Endothelial cell of umbilical vein (primary cell): ENCODE data around the gene HOXA11. TPM values are rescaled to one million over a fixed set of nuclear protein-coding genes. Genes with fewer than 3 reads are reported as not detected.

Experiments used
- BruUV-seq: library from RNA; stranded (reverse); fragments of 400-500 nt; replicated peaks from 2 replicates; lab custom pipeline; 2021; lab: Mats Ljungman, UMichigan
- CTCF ChIA-PET: fragments of 300-600, 350-600 bp; sonication (Branson Sonifier 250); formaldehyde crosslinking; loops from one replicate; lab custom pipeline; 2021; ENCODE audit warnings: antibody characterized with exemption, inconsistent platforms; lab: Charles Lee
- POLR2A ChIA-PET: fragments of 300-600, 350-600 bp; sonication (Branson Sonifier 250); formaldehyde crosslinking; loops from one replicate; lab custom pipeline; 2021; ENCODE audit warnings: antibody characterized with exemption, inconsistent platforms; lab: Charles Lee
- DNase-seq: peaks from one replicate; pipeline ENCODE4 v3.0.0-alpha.2; 2011; ENCODE audit warnings: low read depth, low spot score
- FAIRE-seq: peaks from 2 replicates; lab custom pipeline; 2011; peaks lifted over from hg19 to GRCh38; lab: Jason Lieb, UNC
- H2AFZ ChIP-seq: 2 replicates; pipeline ENCODE4 v1.6.0; 2012; ENCODE audit warnings: low read depth, low read length, control low read depth, inconsistent platforms
- H3K27ac ChIP-seq: 2 replicates; pipeline ENCODE4 v1.5.1; 2011; ENCODE audit warnings: low read depth, mild to moderate bottlenecking, control low read depth, low read length, moderate library complexity; ENCODE audit not compliant: insufficient read depth
- H3K27me3 ChIP-seq, 2 experiments: 2 replicates each; pipeline versions ENCODE4 v1.6.0 to v1.6.1; 2011; ENCODE audit warnings: low read length in 2 of 2, mixed read lengths in 1 of 2; ENCODE audit not compliant: control insufficient read depth in 2 of 2, insufficient read depth in 2 of 2
- H3K36me3 ChIP-seq, 2 experiments: 2 replicates in 1 of 2; 3 replicates in 1 of 2; pipeline ENCODE4 v1.5.1; 2011; ENCODE audit warnings: low read length in 2 of 2, mild to moderate bottlenecking in 1 of 2, moderate library complexity in 1 of 2; ENCODE audit not compliant: control insufficient read depth in 2 of 2, insufficient read depth in 2 of 2; ENCODE audit errors: extremely low read depth in 1 of 2
- H3K4me1 ChIP-seq: 3 replicates; pipeline ENCODE4 v1.5.1; 2011; ENCODE audit warnings: mild to moderate bottlenecking, low read length; ENCODE audit not compliant: control insufficient read depth, insufficient read depth; ENCODE audit errors: extremely low read depth
- H3K4me2 ChIP-seq: 2 replicates; pipeline ENCODE4 v1.6.1; 2011; ENCODE audit warnings: low read length, control low read depth, mixed read lengths; ENCODE audit not compliant: insufficient read depth
- H3K4me3 ChIP-seq, 3 experiments: fragments of 200-600 bp in 1 of 3; sonication (generic), shearing (Covaris generic) in 1 of 3; replicated peaks in 1 of 3; 2 replicates each; pipeline ENCODE4 v1.5.1; 2011 to 2016; ENCODE audit warnings: control low read depth in 3 of 3, low read length in 3 of 3, mild to moderate bottlenecking in 2 of 3, inconsistent platforms in 1 of 3, low read depth in 1 of 3, moderate library complexity in 1 of 3; ENCODE audit not compliant: insufficient read depth in 1 of 3
- H3K79me2 ChIP-seq: 2 replicates; pipeline ENCODE4 v1.6.0; 2012; ENCODE audit warnings: low read length, inconsistent platforms; ENCODE audit not compliant: control insufficient read depth, insufficient read depth
- H3K9ac ChIP-seq: replicated peaks from 2 replicates; pipeline ENCODE3; 2011; ENCODE audit warnings: low read length, control low read depth; ENCODE audit not compliant: insufficient read depth; ENCODE audit errors: extremely low read depth
- H3K9me1 ChIP-seq: replicated peaks from 3 replicates; pipeline ENCODE4 v1.6.0; 2011; ENCODE audit warnings: mild to moderate bottlenecking, low read length; ENCODE audit not compliant: control insufficient read depth, insufficient read depth; ENCODE audit errors: extremely low read depth
- H3K9me3 ChIP-seq: replicated peaks from 2 replicates; pipeline ENCODE4 v1.5.1; 2012; ENCODE audit warnings: low read length, inconsistent platforms; ENCODE audit not compliant: control insufficient read depth, insufficient read depth
- H4K20me1 ChIP-seq: replicated peaks from 2 replicates; pipeline ENCODE3; 2011; ENCODE audit warnings: mild to moderate bottlenecking, low read length; ENCODE audit not compliant: control insufficient read depth, insufficient read depth; ENCODE audit errors: extremely low read depth
- CTCF ChIP-seq, 2 donors: IDR thresholded peaks; 1 replicate in 1 of 2; 2 replicates in 1 of 2; pipeline ENCODE4 v1.5.1; 2011; ENCODE audit warnings: low read length in 2 of 2, mild to moderate bottlenecking in 2 of 2, moderate library complexity in 2 of 2, control low read depth in 1 of 2, inconsistent platforms in 1 of 2, low read depth in 1 of 2; ENCODE audit not compliant: insufficient read depth in 1 of 2; ENCODE audit errors: extremely low read depth in 1 of 2
- EZH2 ChIP-seq: IDR thresholded peaks from 2 replicates; pipeline ENCODE4 v1.6.1; 2012; ENCODE audit warnings: borderline replicate concordance, low read depth, mild to moderate bottlenecking, moderate library complexity, low read length, inconsistent platforms; ENCODE audit not compliant: severe bottlenecking
- MYC ChIP-seq: IDR thresholded peaks from one replicate; pipeline ENCODE4 v1.6.1; 2011; ENCODE audit warnings: mild to moderate bottlenecking, low read depth, low read length
- dilution Hi-C: fragments of 300-500 bp; cut with MboI; formaldehyde crosslinking; loops from one replicate; pipeline ENCODE4 v1.15.0; 2019; ENCODE audit warnings: low sequenced_read_pairs; ENCODE audit not compliant: extremely low pct_ligation_motif_present
- intact Hi-C: fragments of 100-400 bp; cut with micrococcal nuclease; formaldehyde crosslinking; loops from one replicate; pipeline ENCODE4 v1.10.0; 2022
- polyA plus RNA-seq, 4 experiments: library from polyadenylated mRNA; depleted of rRNA in 3 of 4; stranded (reverse) in 3 of 4; unstranded in 1 of 4; fragments of >200 nt; gene quantifications; 2 replicates each; pipeline versions ENCODE4 v1.2.1 to v1.2.3, GENCODE V29; 2011 to 2012; ENCODE audit warnings: missing spikeins in 1 of 4
- total RNA-seq: library from RNA; stranded (reverse); gene quantifications from 2 replicates; pipeline ENCODE4 v1.2.3, GENCODE V29; 2021

The HOXA11 gene
- total and polyA plus RNA-seq, 2 donors (not counting 3 experiments of a cell fraction or from before 2014, with no cell fraction given) = 10.4 to 16.7 TPM

- no peak overlapping the region for H3K4me2 ChIP-seq
- no peaks in the 10 kb centered on the region for H3K36me3 ChIP-seq
- H3K4me3 ChIP-seq = no peak overlapping the region
- H3K9ac ChIP-seq = no peak overlapping the region
- H3K9me3 ChIP-seq = no peaks in the 10 kb centered on the region
- POLR2A ChIA-PET = interaction anchor here (0.5 kb wide), 1 partner anchor 78 kb away, joined by 3 read pairs; no protein-coding TSS in a partner anchor
- no peaks in the 10 kb centered on the region for H4K20me1 ChIP-seq
- H3K79me2 ChIP-seq = no peaks in the 10 kb centered on the region
- H3K27me3 ChIP-seq = peaks cover 52 to 78% of the 10 kb centered on the region in 2 experiments
- TF ChIP-seq CTCF (IDR thresholded peaks at IDR 0.05; ENCODE audit: extremely low read depth in 1 of 2, insufficient read depth in 1 of 2, low read depth in 1 of 2, low read length in 2 of 2) (peak; percentile 66 to 68), MYC (no peak), EZH2 (peak; percentile 24)
- peaks cover 16% of the 10 kb centered on the region for H3K4me1 ChIP-seq
- FAIRE-seq (peak; percentile 89), DNase-seq (peak; percentile 84)
- CTCF ChIA-PET = interaction anchor here (0.6 to 2.8 kb wide), 101 partner anchors 9 to 1727 kb away, joined by 3 to 148 read pairs (median 5); partner anchors contain the start of genes EVX1, HIBADH and HOXA11
- intact Hi-C loops = loop anchor here (1.0 kb wide), 9 partner anchors 380 to 897 kb away; no protein-coding TSS in a partner anchor
- no peak overlapping the region for H2AFZ ChIP-seq
- BruUV-seq = no TSS peak
- dilution Hi-C loops = no loop called here
- no peaks in the 10 kb centered on the region for H3K9me1 ChIP-seq
- no peak overlapping the region for H3K27ac ChIP-seq
These were observed 11.3 kb upstream of the HOXA11 start for GRCh38 chr7:27196287-27196767.
